GM12874 (cell line): ENCODE data around the gene CD55.

Experiments
- CTCF ChIP-seq: IDR thresholded peaks from 2 replicates; pipeline ENCODE4 v1.5.1; 2011; ENCODE audit warnings: low read depth, mild to moderate bottlenecking, control low read depth, low read length, moderate library complexity; ENCODE audit not compliant: insufficient read depth

The CD55 gene

GRCh38 chr1:207333620-207334019 lies 12.1 kb downstream of the CD55 start:
- TF ChIP-seq CTCF, result no peak

GRCh38 chr1:207334337-207334736 lies 12.9 kb downstream of the CD55 start:
- no peak for TF ChIP-seq CTCF

GRCh38 chr1:207335138-207335537 lies 13.7 kb downstream of the CD55 start:
- TF ChIP-seq CTCF, result no peak

GRCh38 chr1:207335695-207336363 lies 14.4 kb downstream of the CD55 start:
- TF ChIP-seq CTCF, result no peak

- no peak for TF ChIP-seq CTCF
Observed at GRCh38 chr1:207336559-207337467, 15.3 kb downstream of the CD55 start.

- TF ChIP-seq CTCF, result no peak
Observed at GRCh38 chr1:207342332-207342731, 20.9 kb downstream of the CD55 start.

- no peak for TF ChIP-seq CTCF
Observed at GRCh38 chr1:207343675-207344074, 22.2 kb downstream of the CD55 start.
